Posterior vena cava (tissue), 2 donors: ENCODE results near the gene CYB5R4. TPM values are rescaled to one million over a fixed set of nuclear protein-coding genes. Genes with fewer than 3 reads are reported as not detected.

Experiments used
- DNase-seq: peaks from one replicate; pipeline ENCODE4 v3.0.0-alpha.2; 2020; ENCODE audit warnings: low spot score
- intact Hi-C, 2 donors: fragments of 100-400 bp; cut with DNase I; formaldehyde crosslinking; loops; one replicate each; pipeline versions ENCODE4 v1.14.1 to v1.14.2; 2022 to 2023
- long read RNA-seq, 2 donors: library from polyadenylated mRNA; unstranded; transcript quantifications; one replicate each; pipeline ENCODE4 v2.0.0, GENCODE V29; 2020 to 2021
- total RNA-seq, 2 donors: library from RNA; stranded (reverse); fragmentation: NEBNext Ultra II Directional; extraction: Animal tissue kit (Norgen Biotek cat#: 25700); gene quantifications; one replicate each; pipeline ENCODE4 v1.2.1, GENCODE V29; 2021
- donor health status: DM: yes; HTN: yes; CAD: no.
- donor health status: DM: yes; HTN: yes; CAD: no.

CYB5R4 gene, protein sequence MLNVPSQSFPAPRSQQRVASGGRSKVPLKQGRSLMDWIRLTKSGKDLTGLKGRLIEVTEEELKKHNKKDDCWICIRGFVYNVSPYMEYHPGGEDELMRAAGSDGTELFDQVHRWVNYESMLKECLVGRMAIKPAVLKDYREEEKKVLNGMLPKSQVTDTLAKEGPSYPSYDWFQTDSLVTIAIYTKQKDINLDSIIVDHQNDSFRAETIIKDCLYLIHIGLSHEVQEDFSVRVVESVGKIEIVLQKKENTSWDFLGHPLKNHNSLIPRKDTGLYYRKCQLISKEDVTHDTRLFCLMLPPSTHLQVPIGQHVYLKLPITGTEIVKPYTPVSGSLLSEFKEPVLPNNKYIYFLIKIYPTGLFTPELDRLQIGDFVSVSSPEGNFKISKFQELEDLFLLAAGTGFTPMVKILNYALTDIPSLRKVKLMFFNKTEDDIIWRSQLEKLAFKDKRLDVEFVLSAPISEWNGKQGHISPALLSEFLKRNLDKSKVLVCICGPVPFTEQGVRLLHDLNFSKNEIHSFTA
- 10 to 100 TPM; 16.8 to 16.9 TPM for total RNA-seq
- long read RNA-seq, donor 1, full-length matches to known transcripts, result 7 of 10 reads
- long read RNA-seq, donor 1, partial matches to known transcripts, result 1 of 10 reads
- long read RNA-seq, donor 1, other reads (novel, unspliced or antisense), result 2 of 10 reads
- long read RNA-seq, donor 2, full-length matches to known transcripts, result 28 of 35 reads
- long read RNA-seq, donor 2, partial matches to known transcripts, result 2 of 35 reads
- long read RNA-seq, donor 2, other reads (novel, unspliced or antisense), result 5 of 35 reads

- DNase-seq, result peak; percentile 99
- intact Hi-C loops, result no loop called here
Observed at GRCh38 chr6:83859410-83860358, at the start of gene CYB5R4. TSS of gene CYB5R4 (plus strand) at chr6:83859689. CDS start at chr6:83859783, 94 bp downstream.

- DNase-seq, result no peak
Observed at GRCh38 chr6:83812595-83812994, 46.9 kb upstream of the CYB5R4 start.

DNA sequence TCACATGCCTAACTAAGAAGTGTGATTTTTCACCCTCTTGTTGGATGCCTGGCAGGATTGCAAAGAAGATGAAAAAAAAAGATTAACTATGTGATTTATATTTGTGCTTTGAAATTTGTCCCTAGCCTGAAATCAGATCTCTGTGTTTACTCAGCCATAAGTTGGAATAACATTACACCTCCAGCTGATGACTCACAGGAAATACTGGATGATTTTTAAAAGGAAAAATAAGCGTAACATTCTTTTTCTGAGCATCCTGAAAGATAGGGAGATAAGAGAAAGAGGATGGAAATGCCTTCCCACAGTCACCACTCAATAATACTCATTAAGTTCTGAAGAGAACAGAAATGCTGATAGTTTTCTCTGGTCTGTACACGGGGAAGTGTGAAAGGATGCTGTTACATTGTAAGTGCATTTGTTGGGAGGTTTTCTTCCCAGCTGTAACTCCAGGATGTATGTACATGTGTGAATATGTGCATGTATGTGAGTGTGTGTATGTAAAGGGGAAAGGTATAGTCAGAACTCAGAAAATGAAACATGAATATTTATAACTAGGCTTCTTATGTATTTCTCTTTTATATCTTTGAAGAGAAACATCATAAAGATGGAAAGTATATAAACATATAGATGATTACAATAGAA is 43.7 kb upstream of the CYB5R4 start:
- intact Hi-C loops, result no loop called here
- DNase-seq, result no peak

More at GRCh38 chr6:83812595-83812994, 46.9 kb upstream of the CYB5R4 start:
- intact Hi-C loops, result no loop called here

DNA sequence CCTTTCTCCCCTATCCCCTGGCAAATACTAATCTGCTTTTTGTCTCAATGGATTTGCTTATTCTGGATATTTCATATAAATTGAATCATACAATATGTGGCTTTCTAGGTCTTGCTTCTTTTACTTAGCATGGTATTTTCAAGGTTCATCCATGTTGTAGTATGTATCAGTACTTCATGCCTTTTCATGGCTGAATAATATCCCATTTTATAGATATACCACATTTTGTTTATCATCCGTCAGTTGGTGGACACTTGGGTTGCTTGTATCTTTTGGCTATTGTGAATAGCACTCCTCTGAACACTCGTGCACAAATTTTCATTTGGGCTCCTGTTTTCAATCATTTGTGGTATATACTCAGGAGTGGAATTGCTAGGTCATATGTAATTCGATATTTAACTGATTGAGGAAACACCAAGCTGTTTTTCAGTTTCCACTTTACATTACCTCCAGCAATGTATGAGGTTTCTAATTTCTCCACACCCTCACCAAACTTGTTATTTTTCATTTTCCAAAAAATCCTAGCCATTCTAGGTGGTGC is 36.8 kb upstream of the CYB5R4 start:
- intact Hi-C loops, result no loop called here
- no peak for DNase-seq

- no peak for DNase-seq
- intact Hi-C loops, result no loop called here
Observed at GRCh38 chr6:83824388-83824801, 35.1 kb upstream of the CYB5R4 start.

GRCh38 chr6:83824831-83825230 is 34.7 kb upstream of the CYB5R4 start:
- DNase-seq, result no peak
- intact Hi-C loops, result no loop called here

- no peak for DNase-seq
- intact Hi-C loops, result no loop called here
Observed at GRCh38 chr6:83827050-83827449, 32.4 kb upstream of the CYB5R4 start.

- intact Hi-C loops, result no loop called here
- no peak for DNase-seq
Observed at GRCh38 chr6:83838727-83839126, 20.8 kb upstream of the CYB5R4 start.

GRCh38 chr6:83844170-83844569 is 15.3 kb upstream of the CYB5R4 start:
- DNase-seq, result no peak
- intact Hi-C loops, result no loop called here

DNA sequence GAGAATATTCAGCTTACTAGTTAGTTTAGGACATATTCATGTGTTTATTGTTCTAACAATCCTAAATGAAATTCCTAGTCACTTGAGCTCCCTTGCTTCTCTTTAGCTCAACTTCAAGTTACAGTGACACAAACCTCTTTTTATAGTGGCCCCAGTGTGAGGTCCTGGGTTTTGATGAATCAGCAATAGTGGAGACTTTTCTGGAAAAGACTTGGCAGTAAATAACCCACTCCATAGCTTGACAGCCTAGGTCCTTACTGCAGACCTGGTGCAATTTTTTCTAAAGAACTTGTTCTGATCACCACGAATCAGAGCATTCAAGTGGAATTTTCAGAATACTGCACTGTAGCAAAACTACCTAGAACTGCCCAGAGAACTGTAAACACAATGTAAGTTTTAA is 13.2 kb upstream of the CYB5R4 start:
- intact Hi-C loops, result no loop called here
- DNase-seq, result no peak

DNA sequence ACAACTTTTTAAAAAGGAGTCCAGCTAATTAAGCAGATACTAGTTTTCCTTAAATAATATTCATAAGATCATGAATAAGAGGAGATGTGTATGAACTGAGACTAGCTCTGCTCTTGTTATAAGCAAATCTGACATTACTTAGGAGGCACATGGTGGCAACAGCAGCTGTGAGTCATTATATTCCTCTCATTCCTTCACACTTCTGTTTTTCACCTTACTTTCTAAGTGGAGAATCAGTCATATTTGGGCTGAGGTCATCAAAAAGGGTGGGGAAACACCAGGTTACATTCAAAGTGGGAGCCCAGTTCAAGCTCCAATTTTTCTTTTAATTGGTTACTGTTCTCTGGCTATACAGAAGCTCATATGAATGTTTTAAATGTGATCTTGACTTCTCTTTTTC is 12.3 kb upstream of the CYB5R4 start:
- intact Hi-C loops, result no loop called here
- DNase-seq, result no peak

GRCh38 chr6:83849127-83849526 is 10.4 kb upstream of the CYB5R4 start:
- no peak for DNase-seq
- intact Hi-C loops, result no loop called here

DNA sequence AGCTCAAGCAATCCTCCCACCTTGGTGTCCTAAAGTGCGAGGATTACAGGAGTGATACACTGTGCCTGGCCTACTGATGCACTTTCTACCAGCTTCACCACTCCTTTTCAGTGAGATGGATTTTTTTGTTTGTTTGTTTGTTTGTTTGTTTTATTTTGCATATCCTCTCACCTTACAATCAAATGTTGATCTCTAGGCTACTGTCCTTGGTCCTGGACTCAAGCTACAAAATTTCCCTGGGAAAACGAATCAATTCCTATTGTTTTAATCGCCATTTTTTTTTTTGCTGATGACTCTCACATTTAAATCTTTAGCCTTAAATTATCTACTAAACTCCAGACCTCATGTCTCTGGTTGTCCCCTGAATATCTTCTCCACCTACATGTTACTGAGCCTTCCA is 9.9 kb upstream of the CYB5R4 start:
- DNase-seq, result no peak
- intact Hi-C loops, result no loop called here

DNA sequence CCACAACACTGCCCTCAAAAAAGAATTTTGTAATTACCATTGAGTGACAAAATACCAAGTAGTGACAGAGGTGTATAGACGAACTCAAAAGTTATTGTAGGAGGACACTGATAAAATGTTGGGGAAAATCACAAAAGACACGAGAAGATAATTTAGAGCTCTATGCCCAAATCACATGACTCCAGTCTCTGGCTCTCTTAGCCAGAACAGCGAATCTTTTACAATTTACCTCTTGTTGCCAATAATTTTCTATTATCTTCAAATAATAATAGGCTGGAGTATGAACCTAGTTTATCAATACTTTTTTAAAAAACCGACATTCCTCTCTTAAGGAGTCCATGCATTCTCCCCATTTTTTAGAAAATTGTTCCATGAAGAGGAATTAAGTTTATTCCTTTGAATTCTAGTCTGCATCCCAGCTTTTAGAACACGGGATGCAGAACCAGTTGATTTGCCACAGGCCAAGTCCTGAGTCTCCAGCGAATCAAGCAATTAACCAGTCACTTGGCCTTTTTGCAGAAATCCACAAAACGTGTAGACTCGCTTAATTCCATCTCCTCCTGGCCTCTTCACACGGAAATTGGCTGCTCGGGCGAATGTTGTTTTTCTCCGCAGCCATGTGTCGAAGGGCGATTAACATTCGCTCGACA is 6.8 kb upstream of the CYB5R4 start:
- intact Hi-C loops, result no loop called here
- DNase-seq, result no peak

DNA sequence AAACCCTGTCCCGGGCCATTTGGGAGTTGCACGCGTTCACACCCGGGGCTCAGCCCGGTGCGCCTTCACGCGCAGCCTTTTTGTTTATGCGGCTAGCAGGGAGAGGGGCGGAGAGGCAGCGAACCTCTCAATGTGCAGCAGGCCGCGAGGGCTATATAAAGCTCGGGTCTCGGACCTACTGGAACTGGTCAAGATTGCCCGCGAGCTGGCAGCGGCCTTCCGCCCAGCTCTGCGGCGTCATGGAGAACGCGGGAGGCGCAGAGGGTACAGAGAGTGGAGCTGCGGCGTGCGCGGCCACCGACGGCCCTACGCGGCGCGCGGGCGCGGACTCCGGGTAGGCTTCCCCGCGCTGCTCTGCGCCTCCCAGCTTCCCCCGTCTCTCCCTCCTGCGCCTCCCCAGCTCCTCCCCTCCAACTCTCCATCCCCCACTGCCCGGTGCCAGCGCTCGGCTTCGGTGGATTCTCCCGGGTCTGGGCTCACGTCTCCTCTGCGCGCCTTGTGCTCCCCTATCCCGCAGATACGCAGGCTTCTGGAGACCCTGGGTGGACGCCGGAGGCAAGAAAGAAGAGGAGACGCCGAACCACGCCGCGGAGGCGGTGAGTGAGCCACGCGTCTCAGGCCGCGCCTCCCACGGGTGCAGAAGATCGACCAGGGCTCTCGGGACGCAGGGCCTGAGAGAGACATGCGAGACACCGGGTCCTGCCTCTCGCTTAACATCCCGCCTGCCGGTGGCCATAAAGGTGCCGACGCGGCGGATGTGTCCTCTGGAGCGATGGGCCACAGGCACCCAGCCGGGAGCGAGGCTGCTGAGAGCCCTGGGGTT is 6.1 kb upstream of the CYB5R4 start, which contains the start of gene RIPPLY2:
RIPPLY2 (plus strand) TSS at position 183 of the 823 bp plus-strand sequence; CDS start at position 240, 57 bp downstream.
- intact Hi-C loops, result no loop called here
- DNase-seq, result peak; percentile 74

DNA sequence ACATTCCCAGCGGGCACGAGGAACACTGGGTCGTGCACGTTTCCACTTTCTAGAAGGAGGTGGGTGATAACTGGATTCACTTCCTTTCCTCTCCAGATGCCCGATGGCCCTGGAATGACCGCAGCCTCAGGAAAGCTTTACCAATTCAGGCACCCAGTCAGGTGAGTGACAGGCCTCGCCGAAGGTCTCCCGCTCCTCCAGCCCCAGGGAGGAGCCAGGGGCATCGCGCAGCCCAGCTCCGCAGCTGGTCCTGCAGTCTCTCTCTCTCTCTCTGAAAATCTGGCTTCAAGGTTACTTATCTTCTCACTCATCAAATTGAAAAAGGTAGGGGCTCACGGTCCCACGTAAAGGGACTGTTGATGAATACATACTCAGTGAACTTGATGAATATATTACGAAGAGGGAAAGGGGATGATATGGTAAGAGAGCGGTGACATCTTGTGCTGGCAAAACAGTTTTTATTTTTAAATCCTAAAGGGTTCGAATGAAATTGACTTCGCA is 5.4 kb upstream of the CYB5R4 start:
- intact Hi-C loops, result no loop called here
- DNase-seq, result no peak

GRCh38 chr6:83854766-83855165 is 4.7 kb upstream of the CYB5R4 start:
- no peak for DNase-seq
- intact Hi-C loops, result no loop called here
